Left ventricle myocardium inferior (tissue), 1 donor: ENCODE results near the gene ZNF530. TPM values are rescaled to one million over a fixed set of nuclear protein-coding genes. Genes with fewer than 3 reads are reported as not detected.

ENCODE experiments used
- DNase-seq: peaks from one replicate; pipeline ENCODE4 v3.0.0-alpha.2; 2020
- H3K27ac ChIP-seq: fragments of 200-600 bp; replicated peaks from 2 replicates; pipeline ENCODE4 v1.8.0; 2021
- H3K27me3 ChIP-seq: fragments of 200-600 bp; 2 replicates; pipeline ENCODE4 v1.8.0; 2021; ENCODE audit warnings: low read depth
- H3K36me3 ChIP-seq: fragments of 200-600 bp; 2 replicates; pipeline ENCODE4 v1.8.0; 2021
- H3K4me1 ChIP-seq: fragments of 200-600 bp; 2 replicates; pipeline ENCODE4 v1.8.0; 2021
- H3K4me3 ChIP-seq: fragments of 200-600 bp; 2 replicates; pipeline ENCODE4 v1.8.0; 2021; ENCODE audit warnings: mild to moderate bottlenecking, moderate library complexity
- H3K9me3 ChIP-seq: fragments of 200-600 bp; replicated peaks from 2 replicates; pipeline ENCODE4 v1.8.0; 2021
- intact Hi-C: fragments of 100-400 bp; cut with micrococcal nuclease; formaldehyde crosslinking; loops from one replicate; pipeline ENCODE4 v1.11.0; 2022
- long read RNA-seq: library from polyadenylated mRNA; unstranded; transcript quantifications from one replicate; pipeline ENCODE4 v2.0.0, GENCODE V29; 2021
- total RNA-seq: library from RNA; stranded (reverse); fragmentation: NEBNext Ultra II Directional; extraction: Animal tissue kit (Norgen Biotek cat#: 25700); gene quantifications from one replicate; pipeline ENCODE4 v1.2.1, GENCODE V29; 2021
- TF ChIP-seq, protein P1 (sequence below): fragments of 200-600 bp; IDR thresholded peaks from 2 replicates; pipeline ENCODE4 v1.8.0; 2021; ENCODE audit warnings: antibody characterized with exemption, mild to moderate bottlenecking, borderline replicate concordance
- donor health status: DM: no; HTN: yes; CAD: no; lungs with severe emphysema.

ZNF530 gene
- 4.7 TPM for total RNA-seq
- long read RNA-seq, full-length matches to known transcripts = 3 of 7 reads
- long read RNA-seq, partial matches to known transcripts = 0 of 7 reads
- long read RNA-seq, other reads (novel, unspliced or antisense) = 4 of 7 reads

DNA sequence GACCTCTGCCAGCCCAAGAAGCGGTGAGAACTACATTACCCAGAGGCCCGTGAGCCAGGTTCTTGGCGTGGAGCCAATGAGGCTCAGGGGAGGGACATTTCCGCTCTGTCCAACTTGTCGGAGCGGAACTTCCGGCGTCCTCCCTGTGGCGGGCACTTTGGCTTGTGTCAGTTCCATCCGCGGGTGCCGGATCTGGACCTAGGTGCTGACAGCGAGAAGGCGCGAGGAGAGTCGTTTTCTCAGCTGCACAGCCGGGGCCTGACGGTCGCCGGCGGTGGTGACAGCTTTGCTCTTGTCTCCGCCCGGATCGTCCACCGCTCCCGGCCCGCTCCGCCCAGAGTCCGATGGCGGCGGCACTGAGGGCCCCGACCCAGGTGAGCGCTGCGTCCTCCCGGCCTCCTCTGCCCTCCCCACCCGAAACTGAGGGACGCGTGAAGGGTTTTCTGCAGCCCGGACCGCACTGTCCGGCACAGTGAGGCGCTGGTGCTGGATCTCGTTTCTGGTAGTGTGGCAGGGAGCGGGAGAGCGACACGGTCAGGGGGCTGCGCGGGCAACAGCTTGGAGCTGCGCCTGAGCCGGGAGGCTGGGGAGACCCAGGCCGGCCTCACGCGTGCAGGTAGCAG lies at the start of gene ZNF530:
TSS of gene ZNF530 (plus strand) at position 125 of the 623 bp plus-strand sequence. CDS start 4,461 bp downstream, outside the sequence.
- peak within 1 kb of the TSS; percentile 87 for H3K4me3 ChIP-seq
- no peaks in the 10 kb centered on the region for H3K27me3 ChIP-seq
- peaks cover 34% of the 10 kb centered on the region for H3K36me3 ChIP-seq
- DNase-seq = peak; percentile 96
- peaks cover 23% of the 10 kb centered on the region for H3K4me1 ChIP-seq
- TF ChIP-seq, protein P1, sequence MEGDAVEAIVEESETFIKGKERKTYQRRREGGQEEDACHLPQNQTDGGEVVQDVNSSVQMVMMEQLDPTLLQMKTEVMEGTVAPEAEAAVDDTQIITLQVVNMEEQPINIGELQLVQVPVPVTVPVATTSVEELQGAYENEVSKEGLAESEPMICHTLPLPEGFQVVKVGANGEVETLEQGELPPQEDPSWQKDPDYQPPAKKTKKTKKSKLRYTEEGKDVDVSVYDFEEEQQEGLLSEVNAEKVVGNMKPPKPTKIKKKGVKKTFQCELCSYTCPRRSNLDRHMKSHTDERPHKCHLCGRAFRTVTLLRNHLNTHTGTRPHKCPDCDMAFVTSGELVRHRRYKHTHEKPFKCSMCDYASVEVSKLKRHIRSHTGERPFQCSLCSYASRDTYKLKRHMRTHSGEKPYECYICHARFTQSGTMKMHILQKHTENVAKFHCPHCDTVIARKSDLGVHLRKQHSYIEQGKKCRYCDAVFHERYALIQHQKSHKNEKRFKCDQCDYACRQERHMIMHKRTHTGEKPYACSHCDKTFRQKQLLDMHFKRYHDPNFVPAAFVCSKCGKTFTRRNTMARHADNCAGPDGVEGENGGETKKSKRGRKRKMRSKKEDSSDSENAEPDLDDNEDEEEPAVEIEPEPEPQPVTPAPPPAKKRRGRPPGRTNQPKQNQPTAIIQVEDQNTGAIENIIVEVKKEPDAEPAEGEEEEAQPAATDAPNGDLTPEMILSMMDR = no peak
- peak within 1 kb of the TSS; percentile 78 for H3K27ac ChIP-seq
- peaks cover 39% of the 10 kb centered on the region for H3K9me3 ChIP-seq
- intact Hi-C loops = no loop called here

DNA sequence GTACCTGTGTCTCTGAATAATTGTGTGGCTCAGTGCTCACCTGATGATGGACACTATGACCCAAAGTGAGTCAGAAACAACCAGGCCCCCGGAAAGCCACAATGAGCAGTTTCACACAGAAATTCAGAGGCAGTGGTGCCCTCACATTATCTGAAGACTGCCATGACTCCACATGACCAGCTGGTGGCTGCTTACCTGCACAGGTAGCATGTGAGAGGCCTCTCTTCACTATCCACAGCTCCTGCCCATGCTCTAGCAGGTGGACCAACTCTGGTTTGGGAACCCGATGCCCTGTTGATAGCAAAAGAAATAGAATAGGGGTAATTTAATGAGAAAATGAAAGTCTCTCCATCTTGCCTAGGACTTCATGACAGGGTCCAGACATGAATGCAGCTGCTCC lies 47.3 kb upstream of the ZNF530 start:
- TF ChIP-seq, protein P1 = no peak
- Histone ChIP-seq H3K27ac (no peak overlapping the region), H3K4me3 (no peak overlapping the region), H3K9me3 (peaks cover 86% of the 10 kb centered on the region), H3K36me3 (peaks cover 91% of the 10 kb centered on the region), H3K27me3 (no peaks in the 10 kb centered on the region), H3K4me1 (peaks cover 6% of the 10 kb centered on the region)
- intact Hi-C loops = no loop called here
- no peak for DNase-seq

DNA sequence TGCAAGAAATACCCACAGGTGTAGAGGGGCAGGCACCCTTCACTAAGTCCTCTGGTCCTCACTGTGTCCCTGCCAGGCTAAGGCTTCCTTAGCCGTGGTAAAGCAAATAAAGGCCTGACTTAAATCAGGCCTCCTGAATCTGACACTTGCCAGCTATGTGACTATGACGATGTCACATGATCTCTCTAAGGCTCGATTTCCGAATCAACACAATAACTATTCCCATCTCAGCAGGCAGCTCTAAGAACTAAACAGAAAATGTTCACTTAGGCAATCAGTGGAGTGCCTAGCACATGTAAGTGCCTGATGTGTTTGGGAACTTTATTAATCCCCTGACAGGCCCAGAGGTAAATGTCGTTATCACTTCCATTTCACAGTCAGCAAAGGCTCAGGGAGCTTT lies 42.0 kb upstream of the ZNF530 start:
- Histone ChIP-seq H3K4me1 (peaks cover 40% of the 10 kb centered on the region), H3K27me3 (no peaks in the 10 kb centered on the region), H3K9me3 (peaks cover 38% of the 10 kb centered on the region), H3K4me3 (peak overlapping the region; percentile 100), H3K36me3 (peaks cover 39% of the 10 kb centered on the region), H3K27ac (peak overlapping the region; percentile 88)
- DNase-seq = no peak
- intact Hi-C loops = no loop called here
- TF ChIP-seq, protein P1 = no peak

DNA sequence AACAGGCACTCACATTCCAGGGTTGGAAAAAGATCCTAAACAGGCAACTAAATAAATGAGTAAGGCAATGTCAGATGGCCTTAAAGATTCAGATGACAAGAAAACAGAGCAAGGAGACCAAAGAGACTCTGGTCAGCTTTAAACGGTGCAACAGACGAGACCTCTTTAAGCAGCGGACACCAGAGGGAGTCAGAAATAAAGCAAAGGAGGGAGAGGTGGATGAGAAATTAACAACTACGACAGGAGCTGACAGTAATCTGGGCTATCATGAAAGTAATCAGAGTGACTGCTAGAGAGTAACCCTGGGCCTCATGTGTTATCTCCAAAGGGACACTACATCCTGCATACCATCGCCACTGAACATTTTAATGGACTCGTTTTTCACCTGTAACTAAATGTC lies 41.2 kb upstream of the ZNF530 start:
- peak overlapping the region; percentile 88 for H3K27ac ChIP-seq
- H3K27me3 ChIP-seq = no peaks in the 10 kb centered on the region
- H3K4me3 ChIP-seq = peak overlapping the region; percentile 100
- intact Hi-C loops = no loop called here
- peaks cover 30% of the 10 kb centered on the region for H3K36me3 ChIP-seq
- H3K9me3 ChIP-seq = peaks cover 36% of the 10 kb centered on the region
- TF ChIP-seq, protein P1 = peak; percentile 14
- H3K4me1 ChIP-seq = peaks cover 40% of the 10 kb centered on the region
- no peak for DNase-seq

DNA sequence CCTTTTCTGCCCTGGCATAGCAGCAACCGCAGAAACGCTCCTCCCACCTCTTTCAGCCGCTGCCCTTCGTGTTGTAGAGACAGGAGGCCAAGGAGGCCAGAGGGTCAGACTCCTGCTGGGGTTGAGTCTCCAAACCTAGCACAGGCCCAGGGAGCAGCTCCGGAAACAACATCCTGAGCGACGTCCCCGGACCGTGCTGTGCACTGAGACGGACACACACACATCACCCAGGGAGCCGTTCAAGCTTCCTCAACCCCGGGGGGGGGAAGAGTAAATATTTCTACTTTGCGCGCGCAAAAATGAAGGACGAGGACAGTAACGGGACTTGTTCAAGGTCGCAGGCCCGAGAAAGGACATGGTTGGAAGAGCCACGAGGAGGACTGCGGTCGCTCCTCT lies 40.7 kb upstream of the ZNF530 start:
- H3K27me3 ChIP-seq = no peaks in the 10 kb centered on the region
- peak overlapping the region; percentile 100 for H3K4me3 ChIP-seq
- peak overlapping the region; percentile 88 for H3K27ac ChIP-seq
- intact Hi-C loops = no loop called here
- H3K4me1 ChIP-seq = peaks cover 40% of the 10 kb centered on the region
- H3K36me3 ChIP-seq = peaks cover 25% of the 10 kb centered on the region
- TF ChIP-seq, protein P1 = no peak
- H3K9me3 ChIP-seq = peaks cover 36% of the 10 kb centered on the region
- peak; percentile 18 for DNase-seq
